HL-60 (cell line): ENCODE results near the gene DENND1A.
A peak's percentile ranks its signal among the peaks of the same experiment; 100 is the strongest.

Experiments used
- DNase-seq, 2 experiments: peaks; one replicate each; pipeline ENCODE4 v3.0.0-alpha.2; 2010 to 2020; ENCODE audit warnings: low read depth in 1 of 2, low spot score in 1 of 2
- H3K27ac ChIP-seq: fragments of 250-450 bp; sonication (Bioruptor Pico); replicated peaks from 2 replicates; pipeline ENCODE4 v1.5.1; 2020; ENCODE audit warnings: mild to moderate bottlenecking, moderate library complexity
- H3K27me3 ChIP-seq: fragments of 250-450 bp; sonication (Bioruptor Pico); 2 replicates; pipeline ENCODE4 v1.5.1; 2021; ENCODE audit warnings: mild to moderate bottlenecking, moderate library complexity; ENCODE audit not compliant: insufficient read depth, poor library complexity, severe bottlenecking
- H3K4me3 ChIP-seq: replicated peaks from 2 replicates; pipeline ENCODE4 v1.5.1; 2011; ENCODE audit warnings: mild to moderate bottlenecking, control low read depth, low read length; ENCODE audit not compliant: insufficient read depth
- CTCF ChIP-seq: IDR thresholded peaks from one replicate; pipeline ENCODE4 v1.5.1; 2011; ENCODE audit warnings: low read length, control low read depth, inconsistent platforms; ENCODE audit not compliant: insufficient read depth
- GABPA ChIP-seq: IDR thresholded peaks from 2 replicates; pipeline ENCODE4 v1.6.1; 2012; ENCODE audit warnings: low read depth
- POLR2AphosphoS5 ChIP-seq: IDR thresholded peaks from 2 replicates; pipeline ENCODE4 v1.6.1; 2012; ENCODE audit warnings: low read depth
- REST ChIP-seq: IDR thresholded peaks from 2 replicates; pipeline ENCODE4 v1.6.1; 2012; ENCODE audit warnings: low read depth; ENCODE audit not compliant: insufficient replicate concordance
- SPI1 ChIP-seq: IDR thresholded peaks from 2 replicates; pipeline ENCODE4 v1.6.1; 2012; ENCODE audit warnings: low read depth, mild to moderate bottlenecking, borderline replicate concordance

Gene DENND1A

GRCh38 chr9:123658792-123659191 lies 271.1 kb downstream of the DENND1A start:
- Histone ChIP-seq H3K27me3 (no peaks in the 10 kb centered on the region), H3K27ac (no peak overlapping the region), H3K4me3 (no peak overlapping the region)
- DNase-seq = peak in 1 of 2 experiments; percentile 47
- TF ChIP-seq SPI1 (peak; percentile 59; the same call in 1 of the 2 replicates), POLR2AphosphoS5 (no peak)

- Histone ChIP-seq H3K27me3 (no peaks in the 10 kb centered on the region), H3K27ac (no peak overlapping the region), H3K4me3 (no peak overlapping the region)
- no peak for TF ChIP-seq CTCF
- TF ChIP-seq POLR2AphosphoS5 = no peak
- no peak for DNase-seq
Observed at GRCh38 chr9:123657941-123658340, 272.0 kb downstream of the DENND1A start.

GRCh38 chr9:123657099-123657498 lies 272.8 kb downstream of the DENND1A start:
- no peak for TF ChIP-seq POLR2AphosphoS5
- no peaks in the 10 kb centered on the region for H3K27me3 ChIP-seq
- no peak overlapping the region for H3K27ac ChIP-seq
- DNase-seq = no peak
- H3K4me3 ChIP-seq = no peak overlapping the region

GRCh38 chr9:123656565-123656964 lies 273.4 kb downstream of the DENND1A start:
- TF ChIP-seq GABPA (no peak), CTCF (no peak), REST (no peak), POLR2AphosphoS5 (no peak), SPI1 (no peak)
- Histone ChIP-seq H3K4me3 (no peak overlapping the region), H3K27ac (no peak overlapping the region), H3K27me3 (no peaks in the 10 kb centered on the region)
- DNase-seq = no peak

- no peak for TF ChIP-seq SPI1
- no peak for TF ChIP-seq CTCF
- TF ChIP-seq POLR2AphosphoS5 = no peak
- TF ChIP-seq REST = no peak
- TF ChIP-seq GABPA = no peak
- Histone ChIP-seq H3K27ac (no peak overlapping the region), H3K27me3 (no peaks in the 10 kb centered on the region), H3K4me3 (no peak overlapping the region)
- no peak for DNase-seq
Observed at GRCh38 chr9:123655681-123656423, 274.1 kb downstream of the DENND1A start.
